NB4 (cell line): ENCODE results near the gene SLC2A9.

Source experiments
- CTCF ChIP-seq: IDR thresholded peaks from one replicate; pipeline ENCODE4 v1.5.1; 2012; ENCODE audit warnings: low read depth, low read length
- MAX ChIP-seq: IDR thresholded peaks from 2 replicates; pipeline ENCODE4 v1.6.1; 2011; ENCODE audit warnings: low read depth, low read length
- MYC ChIP-seq: IDR thresholded peaks from 2 replicates; pipeline ENCODE4 v1.6.1; 2011; ENCODE audit warnings: low read depth, low read length
- POLR2A ChIP-seq: IDR thresholded peaks from 2 replicates; pipeline ENCODE4 v1.6.1; 2011; ENCODE audit warnings: mild to moderate bottlenecking; ENCODE audit not compliant: insufficient read length; ENCODE audit errors: extremely low read depth

- TF ChIP-seq CTCF (no peak), MAX (no peak), POLR2A (no peak), MYC (no peak)
These were observed 26.7 kb upstream of the SLC2A9 start for GRCh38 chr4:10047967-10048366.
